Tibial artery (tissue), 4 donors: ENCODE results near the gene ZMIZ1.

Source experiments
- DNase-seq, 2 donors: peaks; one replicate each; pipeline ENCODE4 v3.0.0-alpha.2; 2019
- H3K27ac ChIP-seq, 2 donors: fragments of 200-600 bp; sonication (generic) in 1 of 2; 1 replicate in 1 of 2; 2 replicates in 1 of 2; pipeline ENCODE4 v1.5.1; 2018 to 2019; ENCODE audit warnings: mild to moderate bottlenecking in 1 of 2
- H3K27me3 ChIP-seq, 2 donors: fragments of 200-600 bp; sonication (generic) in 1 of 2; one replicate each; pipeline versions ENCODE4 v1.5.1 to v1.6.0; 2016 to 2019
- H3K36me3 ChIP-seq, 3 donors: fragments of 200-600 bp; sonication (generic) in 2 of 3; one replicate each; pipeline ENCODE4 v1.5.1; 2016 to 2019; ENCODE audit warnings: mild to moderate bottlenecking in 2 of 3
- H3K4me1 ChIP-seq, 4 donors: fragments of 200-600 bp; sonication (generic) in 2 of 4; 1 replicate in 3 of 4; 2 replicates in 1 of 4; pipeline ENCODE4 v1.5.1; 2016 to 2019
- H3K4me3 ChIP-seq, 2 donors: fragments of 200-600 bp; sonication (generic) in 1 of 2; 1 replicate in 1 of 2; 2 replicates in 1 of 2; pipeline ENCODE4 v1.5.1; 2018 to 2019; ENCODE audit warnings: mild to moderate bottlenecking in 2 of 2
- H3K9me3 ChIP-seq, 3 donors: fragments of 200-600 bp; sonication (generic) in 1 of 3; one replicate each; pipeline ENCODE4 v1.5.1; 2016 to 2019
- intact Hi-C: fragments of 100-400 bp; cut with DNase I; formaldehyde crosslinking; loops from one replicate; pipeline ENCODE4 v1.15.0; 2023; ENCODE audit warnings: low total_unique reads
- TF ChIP-seq, protein P1 (sequence below), 2 experiments: fragments of 200-600 bp in 1 of 2; fragments of 450-650 bp in 1 of 2; IDR thresholded peaks; one replicate each; pipeline ENCODE4 v1.5.1; 2017 to 2019; ENCODE audit warnings: antibody characterized with exemption in 2 of 2, mild to moderate bottlenecking in 1 of 2, moderate library complexity in 1 of 2

The ZMIZ1 gene

DNA sequence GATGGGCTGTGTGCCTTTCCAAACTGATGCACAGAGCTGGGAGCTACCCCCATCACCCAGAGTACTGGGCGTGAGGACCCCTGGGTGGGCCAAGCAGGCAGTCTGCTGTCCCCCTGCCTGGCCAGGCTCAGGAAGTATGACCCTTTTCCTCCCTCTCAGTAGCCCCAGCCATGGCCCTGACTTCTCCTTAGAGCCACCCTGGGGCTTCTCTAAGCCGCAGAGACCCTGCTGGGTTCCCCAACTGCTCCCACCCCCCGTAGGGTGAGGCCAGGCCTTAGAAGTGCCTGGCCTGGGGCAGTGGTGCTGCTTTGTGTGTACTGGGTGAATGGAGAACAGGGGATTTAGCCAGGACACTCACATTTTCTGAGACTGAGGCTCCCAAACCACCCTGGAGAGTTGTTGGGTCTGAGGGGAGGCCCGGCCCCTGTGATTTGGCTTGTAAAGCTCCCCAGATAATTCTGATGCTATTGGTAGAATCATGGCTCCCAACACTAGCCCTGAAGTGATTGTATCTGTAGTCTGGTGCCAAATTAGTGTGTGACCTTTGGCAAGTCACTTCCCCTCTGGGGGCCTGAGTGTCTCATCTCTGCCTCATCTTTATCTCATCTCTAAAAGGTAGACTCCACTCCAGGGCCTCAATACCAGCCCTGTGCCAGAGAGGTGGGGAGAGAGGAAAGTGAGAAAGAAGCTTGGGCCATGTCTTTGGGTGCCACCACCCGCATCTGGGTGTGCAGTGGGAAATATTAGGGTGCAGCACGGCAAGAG, 178.8 kb downstream of the ZMIZ1 start:
- Histone ChIP-seq H3K4me1 (peaks cover 14 to 84% (median 68%) of the 10 kb centered on the region in 4 donors), H3K27me3 (no peaks in the 10 kb centered on the region), H3K9me3 (no peaks in the 10 kb centered on the region), H3K36me3 (peaks cover 0 to 12% (median 0%) of the 10 kb centered on the region in 3 donors), H3K27ac (peak overlapping the region; percentile 96 to 97), H3K4me3 (no peak overlapping the region)
- intact Hi-C loops, result loop anchor here (10.0 kb wide), 2 partner anchors 93 to 197 kb away; partner anchors contain the start of gene ZCCHC24
- no peak for DNase-seq
- TF ChIP-seq, protein P1, sequence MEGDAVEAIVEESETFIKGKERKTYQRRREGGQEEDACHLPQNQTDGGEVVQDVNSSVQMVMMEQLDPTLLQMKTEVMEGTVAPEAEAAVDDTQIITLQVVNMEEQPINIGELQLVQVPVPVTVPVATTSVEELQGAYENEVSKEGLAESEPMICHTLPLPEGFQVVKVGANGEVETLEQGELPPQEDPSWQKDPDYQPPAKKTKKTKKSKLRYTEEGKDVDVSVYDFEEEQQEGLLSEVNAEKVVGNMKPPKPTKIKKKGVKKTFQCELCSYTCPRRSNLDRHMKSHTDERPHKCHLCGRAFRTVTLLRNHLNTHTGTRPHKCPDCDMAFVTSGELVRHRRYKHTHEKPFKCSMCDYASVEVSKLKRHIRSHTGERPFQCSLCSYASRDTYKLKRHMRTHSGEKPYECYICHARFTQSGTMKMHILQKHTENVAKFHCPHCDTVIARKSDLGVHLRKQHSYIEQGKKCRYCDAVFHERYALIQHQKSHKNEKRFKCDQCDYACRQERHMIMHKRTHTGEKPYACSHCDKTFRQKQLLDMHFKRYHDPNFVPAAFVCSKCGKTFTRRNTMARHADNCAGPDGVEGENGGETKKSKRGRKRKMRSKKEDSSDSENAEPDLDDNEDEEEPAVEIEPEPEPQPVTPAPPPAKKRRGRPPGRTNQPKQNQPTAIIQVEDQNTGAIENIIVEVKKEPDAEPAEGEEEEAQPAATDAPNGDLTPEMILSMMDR (IDR thresholded peaks at IDR 0.05), result no peak

DNA sequence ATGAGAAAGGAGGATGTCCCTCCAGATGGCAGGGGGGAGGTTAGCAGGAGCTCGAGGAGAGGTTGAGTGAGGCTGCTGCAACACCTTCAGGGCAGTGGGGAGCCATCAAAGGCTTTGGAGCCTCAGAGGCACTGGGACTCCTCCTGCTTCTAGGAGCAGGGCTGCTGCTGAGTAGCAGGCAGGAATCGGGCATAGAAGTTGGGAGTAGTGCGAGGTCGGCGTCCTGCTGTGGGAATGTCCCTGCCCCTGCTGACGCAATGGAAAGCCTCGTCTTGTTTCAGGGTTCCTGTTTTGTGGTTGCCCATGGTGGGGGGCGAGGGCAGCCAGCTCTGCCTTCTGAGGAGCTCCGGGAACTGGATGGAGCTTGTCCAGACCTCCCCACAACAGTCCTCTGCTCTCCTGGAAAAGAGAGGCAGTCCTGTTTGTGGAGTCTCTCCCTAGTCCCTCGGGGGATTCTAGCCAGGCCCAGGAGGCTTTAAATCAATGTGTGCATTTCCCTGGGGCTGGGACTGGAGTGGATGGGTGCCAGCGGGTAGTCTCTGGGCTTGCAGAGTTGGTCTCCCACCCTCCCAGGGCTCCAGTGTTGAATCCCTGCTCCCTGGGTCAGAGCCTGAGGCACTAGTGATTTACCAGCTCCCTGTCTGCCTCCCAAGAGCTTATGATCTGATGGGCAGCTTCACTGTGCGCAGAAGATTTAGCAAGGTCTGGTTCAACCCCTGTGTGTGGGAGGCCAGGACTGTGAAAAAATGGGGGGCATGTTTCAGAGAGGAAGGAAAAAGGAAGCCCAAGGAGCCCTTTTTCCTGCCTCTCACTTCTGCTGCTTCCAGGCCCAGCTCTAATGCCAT, 179.8 kb downstream of the ZMIZ1 start:
- no peaks in the 10 kb centered on the region for H3K27me3 ChIP-seq
- H3K4me1 ChIP-seq, result peaks cover 14 to 78% (median 66%) of the 10 kb centered on the region in 4 donors
- peak; percentile 76 to 89 for DNase-seq
- no peaks in the 10 kb centered on the region for H3K9me3 ChIP-seq
- TF ChIP-seq, protein P1 (IDR thresholded peaks at IDR 0.05), result no peak
- intact Hi-C loops, result loop anchor here (10.0 kb wide), 2 partner anchors 94 to 196 kb away; partner anchors contain the start of gene ZCCHC24
- peaks cover 0 to 13% (median 0%) of the 10 kb centered on the region in 3 donors for H3K36me3 ChIP-seq
- no peak overlapping the region for H3K4me3 ChIP-seq
- H3K27ac ChIP-seq, result peak overlapping the region; percentile 96 to 97

DNA sequence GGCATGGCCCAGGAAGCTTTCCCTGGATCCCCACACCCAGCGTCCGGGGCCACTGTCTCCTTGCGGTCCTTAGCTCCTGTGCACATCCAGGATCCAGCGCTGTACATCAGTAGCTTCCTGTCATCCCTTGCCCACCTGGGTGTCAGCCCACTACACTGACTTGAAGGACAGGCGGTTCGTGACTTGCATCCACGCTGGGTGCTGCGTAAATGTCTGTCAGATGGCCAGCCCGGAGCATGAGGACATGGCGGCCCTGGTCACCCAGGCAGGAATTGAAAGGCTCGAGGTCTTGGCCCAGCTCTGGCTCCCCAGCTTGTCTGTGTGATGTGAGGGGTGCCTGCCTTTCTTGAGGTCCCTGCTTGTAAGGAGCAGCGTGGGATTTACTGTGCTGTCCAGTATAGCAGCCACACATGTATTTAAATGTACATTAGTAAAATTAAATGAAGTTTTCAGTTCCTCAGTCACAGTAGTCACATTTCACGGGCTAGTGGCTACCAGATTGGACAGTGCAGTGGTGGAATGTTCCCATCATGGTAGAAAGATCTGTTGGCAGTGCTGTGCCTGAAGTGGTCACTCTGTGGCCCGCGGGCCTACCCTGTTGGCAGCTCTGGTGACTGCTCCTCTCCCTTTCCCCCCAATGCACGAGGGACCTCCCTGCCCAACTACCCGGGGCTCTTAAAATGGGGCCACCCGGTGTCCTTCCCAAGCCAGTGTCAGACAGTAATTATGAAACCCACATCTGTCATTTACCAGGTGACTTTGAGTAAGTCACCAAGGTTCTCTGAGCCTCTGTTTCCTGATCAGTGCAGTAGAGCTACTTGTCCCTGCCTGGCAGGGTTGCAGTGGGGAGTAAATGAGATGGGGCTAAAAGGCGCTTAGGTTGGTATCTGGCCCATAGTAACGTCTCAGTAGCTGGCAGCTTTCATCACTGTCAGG, 180.7 kb downstream of the ZMIZ1 start:
- H3K4me3 ChIP-seq, result no peak overlapping the region
- H3K4me1 ChIP-seq, result peaks cover 10 to 73% (median 58%) of the 10 kb centered on the region in 4 donors
- no peak for DNase-seq
- H3K27ac ChIP-seq, result peak overlapping the region; percentile 96 to 97
- no peaks in the 10 kb centered on the region for H3K27me3 ChIP-seq
- TF ChIP-seq, protein P1 (IDR thresholded peaks at IDR 0.05), result no peak
- no peaks in the 10 kb centered on the region for H3K9me3 ChIP-seq
- H3K36me3 ChIP-seq, result peaks cover 0 to 13% (median 0%) of the 10 kb centered on the region in 3 donors
- intact Hi-C loops, result loop anchor here (10.0 kb wide), 2 partner anchors 95 to 195 kb away; partner anchors contain the start of gene ZCCHC24

DNA sequence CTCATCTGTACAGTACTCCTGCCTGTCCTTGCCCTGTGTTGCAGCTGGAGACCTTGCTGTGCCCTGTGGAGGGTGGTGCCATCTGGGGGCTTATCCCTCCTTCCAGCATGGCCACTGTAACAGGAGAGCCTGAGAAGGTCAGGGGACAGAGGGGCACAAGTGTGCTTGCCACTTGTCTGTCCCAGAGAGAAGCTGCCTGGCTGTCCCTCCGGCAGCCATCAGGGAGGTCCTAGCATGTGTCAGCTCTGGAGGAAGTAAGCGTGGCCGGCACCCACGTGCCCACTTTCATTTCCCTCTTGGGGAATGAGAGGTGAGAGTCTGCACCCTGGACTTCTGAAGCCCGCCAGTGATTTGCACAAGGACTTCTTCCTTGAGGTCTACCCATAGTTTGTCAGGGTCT, 181.5 kb downstream of the ZMIZ1 start:
- intact Hi-C loops, result no loop called here
- H3K27me3 ChIP-seq, result no peaks in the 10 kb centered on the region
- H3K9me3 ChIP-seq, result no peaks in the 10 kb centered on the region
- TF ChIP-seq, protein P1 (IDR thresholded peaks at IDR 0.05), result no peak
- no peak overlapping the region for H3K4me3 ChIP-seq
- H3K36me3 ChIP-seq, result peaks cover 0 to 16% (median 0%) of the 10 kb centered on the region in 3 donors
- H3K4me1 ChIP-seq, result peaks cover 4 to 65% (median 51%) of the 10 kb centered on the region in 4 donors
- DNase-seq, result peak; percentile 79 to 83
- H3K27ac ChIP-seq, result peak overlapping the region in 1 of 2 donors; percentile 96

DNA sequence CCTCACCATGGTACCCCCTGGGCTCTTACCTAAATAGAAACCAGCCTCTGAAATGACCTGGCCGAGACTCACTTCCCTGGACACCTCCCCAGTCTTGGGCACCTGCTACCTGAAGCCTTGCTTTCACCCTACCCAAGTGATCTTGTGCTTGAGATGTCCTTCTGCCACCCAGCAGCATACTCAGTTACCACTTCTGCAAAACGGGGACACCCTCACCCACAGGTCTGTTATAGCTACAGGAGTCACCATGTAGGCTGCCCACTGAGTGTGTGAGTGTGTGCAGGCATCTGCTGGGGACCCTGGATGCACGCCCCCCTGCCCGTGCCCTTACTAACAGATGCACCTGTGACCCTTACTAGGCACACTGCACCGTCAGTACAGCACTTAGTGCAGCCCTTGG, 183.7 kb downstream of the ZMIZ1 start:
- no peak overlapping the region for H3K4me3 ChIP-seq
- H3K4me1 ChIP-seq, result peaks cover 4 to 43% (median 30%) of the 10 kb centered on the region in 4 donors
- peaks cover 0 to 31% (median 8%) of the 10 kb centered on the region in 3 donors for H3K36me3 ChIP-seq
- intact Hi-C loops, result no loop called here
- no peak for DNase-seq
- no peaks in the 10 kb centered on the region for H3K27me3 ChIP-seq
- TF ChIP-seq, protein P1 (IDR thresholded peaks at IDR 0.05), result no peak
- no peak overlapping the region for H3K27ac ChIP-seq
- H3K9me3 ChIP-seq, result no peaks in the 10 kb centered on the region
